Measurements from ENCODE around the gene TNNT2. TPM values are rescaled to one million over a fixed set of nuclear protein-coding genes. Genes with fewer than 3 reads are reported as not detected.

TNNT2 gene
- total RNA-seq, 2 experiments from 2014 or later, result not detected

DNA sequence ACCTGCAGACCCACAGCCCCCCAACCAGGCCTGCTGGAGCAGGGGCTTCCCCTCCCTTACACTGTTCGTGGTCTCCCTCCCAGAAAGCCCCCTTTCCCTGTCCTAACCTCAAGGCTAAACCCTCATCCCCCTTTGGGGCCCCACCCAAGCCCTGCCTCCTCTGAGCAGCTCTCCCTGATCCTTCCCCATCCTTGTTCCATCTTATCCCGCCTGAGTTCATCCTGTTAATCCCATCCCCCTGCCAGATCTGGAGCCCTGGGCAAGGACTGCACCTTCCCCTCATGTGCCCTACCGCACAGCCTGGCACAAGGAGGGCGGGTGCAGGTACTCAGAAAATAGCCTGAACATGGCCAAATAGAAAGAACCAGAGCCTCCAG, 6.9 kb upstream of the TNNT2 start:
- no peak overlapping the region for H2AFZ ChIP-seq (ENCODE audit: low read length)
- H3K9me2 ChIP-seq (ENCODE audit: insufficient read depth, low read length), result no peaks in the 10 kb centered on the region
- TF ChIP-seq, protein P1, sequence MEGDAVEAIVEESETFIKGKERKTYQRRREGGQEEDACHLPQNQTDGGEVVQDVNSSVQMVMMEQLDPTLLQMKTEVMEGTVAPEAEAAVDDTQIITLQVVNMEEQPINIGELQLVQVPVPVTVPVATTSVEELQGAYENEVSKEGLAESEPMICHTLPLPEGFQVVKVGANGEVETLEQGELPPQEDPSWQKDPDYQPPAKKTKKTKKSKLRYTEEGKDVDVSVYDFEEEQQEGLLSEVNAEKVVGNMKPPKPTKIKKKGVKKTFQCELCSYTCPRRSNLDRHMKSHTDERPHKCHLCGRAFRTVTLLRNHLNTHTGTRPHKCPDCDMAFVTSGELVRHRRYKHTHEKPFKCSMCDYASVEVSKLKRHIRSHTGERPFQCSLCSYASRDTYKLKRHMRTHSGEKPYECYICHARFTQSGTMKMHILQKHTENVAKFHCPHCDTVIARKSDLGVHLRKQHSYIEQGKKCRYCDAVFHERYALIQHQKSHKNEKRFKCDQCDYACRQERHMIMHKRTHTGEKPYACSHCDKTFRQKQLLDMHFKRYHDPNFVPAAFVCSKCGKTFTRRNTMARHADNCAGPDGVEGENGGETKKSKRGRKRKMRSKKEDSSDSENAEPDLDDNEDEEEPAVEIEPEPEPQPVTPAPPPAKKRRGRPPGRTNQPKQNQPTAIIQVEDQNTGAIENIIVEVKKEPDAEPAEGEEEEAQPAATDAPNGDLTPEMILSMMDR (conservative IDR thresholded peaks at IDR 0.05; ENCODE audit: low read length), result no peak
- no peak for TF ChIP-seq EZH2phosphoT487 (IDR thresholded peaks at IDR 0.05; ENCODE audit: borderline replicate concordance, low read depth, low read length)
- DNase-seq (ENCODE audit: low spot score), result no peak
- BruUV-seq (replicated peaks), result no TSS peak
- H3K27ac ChIP-seq (ENCODE audit: low read depth, low read length, poor library complexity, severe bottlenecking), result no peak overlapping the region
- no peaks in the 10 kb centered on the region for H3K36me3 ChIP-seq (ENCODE audit: insufficient read depth, low read length)
- no peak overlapping the region for H3K4me3 ChIP-seq (ENCODE audit: low read depth, low read length, poor library complexity, severe bottlenecking)
- CTCF ChIA-PET (ENCODE audit: unreplicated experiment), result no interaction called here
- POLR2A ChIA-PET, result no interaction called here
- H3K4me2 ChIP-seq (ENCODE audit: low read length), result no peak overlapping the region
- no peaks in the 10 kb centered on the region for H3K4me1 ChIP-seq (ENCODE audit: insufficient read depth, low read length, poor library complexity, severe bottlenecking)
- H3K9me3 ChIP-seq (ENCODE audit: low read length), result no peaks in the 10 kb centered on the region
- H4K20me1 ChIP-seq (ENCODE audit: insufficient read depth, low read length), result no peaks in the 10 kb centered on the region
- no peaks in the 10 kb centered on the region for H3K79me2 ChIP-seq (ENCODE audit: insufficient read depth, low read depth, low read length)
- intact Hi-C loops (cut with micrococcal nuclease; ENCODE audit: unreplicated experiment), result no loop called here

DNA sequence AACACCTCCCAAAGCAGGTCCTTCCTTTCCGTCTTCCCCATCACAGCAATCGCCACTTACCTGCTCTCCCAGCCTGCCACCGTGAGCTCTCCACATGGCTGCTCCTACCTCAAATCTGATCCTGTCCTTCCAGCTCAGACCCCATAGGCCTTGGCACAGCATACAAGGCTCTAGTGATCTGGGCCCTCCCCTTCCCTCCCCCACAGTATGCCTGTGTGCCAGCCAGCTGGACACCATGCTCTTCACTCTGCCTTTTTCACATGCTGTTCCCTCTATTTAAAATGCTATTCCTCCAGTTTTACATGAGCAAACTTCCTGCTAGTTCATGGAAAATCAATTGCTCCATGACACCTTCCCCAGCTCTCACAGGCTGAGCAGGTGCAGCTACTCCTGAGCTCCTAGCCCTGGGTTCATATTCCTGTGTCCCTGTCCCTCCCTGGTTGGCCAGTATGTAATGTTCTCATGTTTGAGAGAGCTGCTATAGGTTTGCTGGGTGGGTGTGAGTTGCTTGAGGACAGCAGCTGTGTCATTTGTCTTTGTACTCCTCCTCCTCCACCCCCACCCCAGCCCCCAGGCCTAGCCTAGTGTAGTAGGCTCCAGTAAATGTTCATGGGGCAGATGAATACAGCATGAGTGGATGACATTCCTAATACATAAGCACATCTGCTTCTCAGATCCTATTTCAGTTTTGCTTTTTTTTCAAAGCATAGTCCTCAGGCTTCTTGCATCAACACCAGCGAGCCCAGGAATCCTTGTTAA, 6.3 kb upstream of the TNNT2 start:
- Histone ChIP-seq H3K27ac (ENCODE audit: low read depth, low read length, poor library complexity, severe bottlenecking) (no peak overlapping the region), H2AFZ (ENCODE audit: low read length) (no peak overlapping the region), H3K4me3 (ENCODE audit: low read depth, low read length, poor library complexity, severe bottlenecking) (no peak overlapping the region), H4K20me1 (ENCODE audit: insufficient read depth, low read length) (no peaks in the 10 kb centered on the region), H3K9me3 (ENCODE audit: low read length) (no peaks in the 10 kb centered on the region), H3K36me3 (ENCODE audit: insufficient read depth, low read length) (no peaks in the 10 kb centered on the region), H3K4me1 (ENCODE audit: insufficient read depth, low read length, poor library complexity, severe bottlenecking) (no peaks in the 10 kb centered on the region), H3K79me2 (ENCODE audit: insufficient read depth, low read depth, low read length) (no peaks in the 10 kb centered on the region), H3K4me2 (ENCODE audit: low read length) (no peak overlapping the region), H3K9me2 (ENCODE audit: insufficient read depth, low read length) (no peaks in the 10 kb centered on the region)
- intact Hi-C loops (cut with micrococcal nuclease; ENCODE audit: unreplicated experiment), result no loop called here
- ChIA-PET POLR2A (no interaction called here), CTCF (ENCODE audit: unreplicated experiment) (no interaction called here)
- TF ChIP-seq, protein P1 (conservative IDR thresholded peaks at IDR 0.05; ENCODE audit: low read length), result no peak
- TF ChIP-seq EZH2phosphoT487 (IDR thresholded peaks at IDR 0.05; ENCODE audit: borderline replicate concordance, low read depth, low read length), result no peak
- no TSS peak for BruUV-seq (replicated peaks)
- DNase-seq (ENCODE audit: low spot score), result no peak

DNA sequence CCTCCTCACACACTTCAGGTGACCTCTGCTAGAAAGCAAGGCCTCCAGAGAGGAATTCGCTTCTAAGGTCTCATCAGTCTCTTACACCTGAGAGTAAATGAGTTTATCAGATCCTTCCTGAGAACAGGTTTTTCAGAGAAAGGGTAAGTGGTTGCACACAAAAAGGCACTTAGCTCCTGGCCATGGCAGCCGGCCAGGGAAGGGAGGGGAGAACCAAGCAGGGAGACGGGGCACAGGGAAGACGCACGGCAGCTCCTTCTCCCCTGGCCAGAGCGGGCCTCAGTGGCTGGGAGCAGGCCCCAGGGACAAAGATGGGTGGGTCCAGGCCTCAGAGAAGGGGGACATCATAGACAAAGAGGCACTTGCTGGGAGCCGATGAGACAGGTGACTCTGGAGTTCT, 3.6 kb upstream of the TNNT2 start:
- POLR2A ChIA-PET, result interaction anchor here (0.6 kb wide), 1 partner anchor 9 kb away, joined by 4 read pairs; no protein-coding TSS in a partner anchor
- BruUV-seq (replicated peaks), result no TSS peak

More for the DNA sequence above, 3.6 kb upstream of the TNNT2 start:
- CTCF ChIA-PET (ENCODE audit: unreplicated experiment), result interaction anchor here (0.6 kb wide), 1 partner anchor 249 kb away, joined by 3 read pairs; no protein-coding TSS in a partner anchor
- Histone ChIP-seq H3K4me3 (ENCODE audit: low read depth, low read length, poor library complexity, severe bottlenecking) (no peak overlapping the region), H3K79me2 (ENCODE audit: insufficient read depth, low read depth, low read length) (no peaks in the 10 kb centered on the region), H3K27ac (ENCODE audit: low read depth, low read length, poor library complexity, severe bottlenecking) (no peak overlapping the region), H3K9me3 (ENCODE audit: low read length) (no peaks in the 10 kb centered on the region), H4K20me1 (ENCODE audit: insufficient read depth, low read length) (no peaks in the 10 kb centered on the region), H3K4me1 (ENCODE audit: insufficient read depth, low read length, poor library complexity, severe bottlenecking) (no peaks in the 10 kb centered on the region), H2AFZ (ENCODE audit: low read length) (no peak overlapping the region), H3K36me3 (ENCODE audit: insufficient read depth, low read length) (no peaks in the 10 kb centered on the region), H3K4me2 (ENCODE audit: low read length) (no peak overlapping the region), H3K9me2 (ENCODE audit: insufficient read depth, low read length) (no peaks in the 10 kb centered on the region)
- intact Hi-C loops (cut with micrococcal nuclease; ENCODE audit: unreplicated experiment), result no loop called here
- TF ChIP-seq, protein P1 (conservative IDR thresholded peaks at IDR 0.05; ENCODE audit: low read length), result no peak
- TF ChIP-seq EZH2phosphoT487 (IDR thresholded peaks at IDR 0.05; ENCODE audit: borderline replicate concordance, low read depth, low read length), result no peak
- no peak for DNase-seq (ENCODE audit: low spot score)
